HT1080 (cell line): ENCODE data around the gene SPAAR. TPM values are rescaled to one million over a fixed set of nuclear protein-coding genes. Genes with fewer than 3 reads are reported as not detected.
"Not testable (repeated sequence)": the region's sequence is repeated elsewhere in the genome, so short reads cannot be mapped to it uniquely, and the experiment has no call there.

Source experiments
- DNase-seq: peaks from one replicate; pipeline ENCODE4 v3.0.0-alpha.2; 2015; ENCODE audit warnings: low read depth
- total RNA-seq: library from RNA; depleted of rRNA; stranded (reverse); fragments of >200 nt; shearing (Covaris generic); gene quantifications from 2 replicates; pipeline ENCODE4 v1.2.3, GENCODE V29; 2014

Gene SPAAR
- total RNA-seq, 1 experiment from 2014 or later, result 0.05 TPM

GRCh38 chr9:35920051-35920620 lies 10.8 kb downstream of the SPAAR start:
- no peak for DNase-seq

- DNase-seq, result no peak
Observed at GRCh38 chr9:35923598-35923926, 14.3 kb downstream of the SPAAR start.

- peak; percentile 90 for DNase-seq
Observed at GRCh38 chr9:35923927-35924763, 14.9 kb downstream of the SPAAR start.

- no peak for DNase-seq
Observed at GRCh38 chr9:35928591-35929452, 19.5 kb downstream of the SPAAR start.

- no peak for DNase-seq
Observed at GRCh38 chr9:35929453-35929718, 20.1 kb downstream of the SPAAR start.

GRCh38 chr9:35930521-35930920 lies 21.2 kb downstream of the SPAAR start:
- no peak for DNase-seq

GRCh38 chr9:35930989-35931388 lies 21.7 kb downstream of the SPAAR start:
- no peak for DNase-seq

- no peak for DNase-seq
Observed at GRCh38 chr9:35932735-35933134, 23.4 kb downstream of the SPAAR start.

- DNase-seq, result no peak
Observed at GRCh38 chr9:35933550-35934067, 24.3 kb downstream of the SPAAR start.

GRCh38 chr9:35934069-35934468 lies 24.8 kb downstream of the SPAAR start:
- DNase-seq, result not testable (repeated sequence)

- no peak for DNase-seq
Observed at GRCh38 chr9:35935261-35935660, 26.0 kb downstream of the SPAAR start.

GRCh38 chr9:35935755-35936509 lies 26.6 kb downstream of the SPAAR start:
- no peak for DNase-seq

- no peak for DNase-seq
Observed at GRCh38 chr9:35937227-35937626, 27.9 kb downstream of the SPAAR start.

GRCh38 chr9:35938474-35939356 lies 29.4 kb downstream of the SPAAR start:
- DNase-seq, result no peak

GRCh38 chr9:35939679-35940250 lies 30.5 kb downstream of the SPAAR start:
- no peak for DNase-seq

- DNase-seq, result peak; percentile 54
Observed at GRCh38 chr9:35940458-35941407, 31.4 kb downstream of the SPAAR start.

- DNase-seq, result no peak
Observed at GRCh38 chr9:35942286-35942685, 33.0 kb downstream of the SPAAR start.

- no peak for DNase-seq
Observed at GRCh38 chr9:35944173-35944572, 34.9 kb downstream of the SPAAR start.

GRCh38 chr9:35944841-35945240 lies 35.6 kb downstream of the SPAAR start:
- DNase-seq, result no peak
